IPS DF 6.9 (cell line): ENCODE measurements around the gene PSMG1.

ENCODE experiments used
- DNase-seq: peaks from one replicate; pipeline ENCODE4 v3.0.0-alpha.2; 2013; ENCODE audit warnings: low read depth, low spot score
- H3K27ac ChIP-seq: one replicate; pipeline ENCODE4 v1.5.1; 2013; ENCODE audit warnings: low read length, control low read depth
- H3K27me3 ChIP-seq: 2 replicates; pipeline ENCODE4 v1.6.1; 2013; ENCODE audit warnings: mild to moderate bottlenecking, low read length; ENCODE audit not compliant: control insufficient read depth, insufficient read depth
- H3K36me3 ChIP-seq: 2 replicates; pipeline ENCODE4 v1.6.1; 2013; ENCODE audit warnings: low read length; ENCODE audit not compliant: control insufficient read depth, insufficient read depth
- H3K4me1 ChIP-seq: 2 replicates; pipeline ENCODE4 v1.6.1; 2013; ENCODE audit warnings: low read length; ENCODE audit not compliant: control insufficient read depth, insufficient read depth
- H3K4me3 ChIP-seq: 2 replicates; pipeline ENCODE4 v1.5.1; 2013; ENCODE audit warnings: mild to moderate bottlenecking, low read length
- H3K9me3 ChIP-seq: 2 replicates; pipeline ENCODE4 v1.6.1; 2013; ENCODE audit warnings: low read length, inconsistent platforms; ENCODE audit not compliant: control insufficient read depth, insufficient read depth
- whole genome bisulfite sequencing: extraction: QIAGEN DNeasy Blood & Tissue Kit; methylation state at CpG from one replicate; pipeline ENCODE4 v1.1.7; 2013; ENCODE audit warnings: mixed read lengths, missing lambda C conversion rate; ENCODE audit not compliant: insufficient read length, insufficient coverage; 5-methylcytosine and 5-hydroxymethylcytosine counted together

PSMG1 gene

DNA sequence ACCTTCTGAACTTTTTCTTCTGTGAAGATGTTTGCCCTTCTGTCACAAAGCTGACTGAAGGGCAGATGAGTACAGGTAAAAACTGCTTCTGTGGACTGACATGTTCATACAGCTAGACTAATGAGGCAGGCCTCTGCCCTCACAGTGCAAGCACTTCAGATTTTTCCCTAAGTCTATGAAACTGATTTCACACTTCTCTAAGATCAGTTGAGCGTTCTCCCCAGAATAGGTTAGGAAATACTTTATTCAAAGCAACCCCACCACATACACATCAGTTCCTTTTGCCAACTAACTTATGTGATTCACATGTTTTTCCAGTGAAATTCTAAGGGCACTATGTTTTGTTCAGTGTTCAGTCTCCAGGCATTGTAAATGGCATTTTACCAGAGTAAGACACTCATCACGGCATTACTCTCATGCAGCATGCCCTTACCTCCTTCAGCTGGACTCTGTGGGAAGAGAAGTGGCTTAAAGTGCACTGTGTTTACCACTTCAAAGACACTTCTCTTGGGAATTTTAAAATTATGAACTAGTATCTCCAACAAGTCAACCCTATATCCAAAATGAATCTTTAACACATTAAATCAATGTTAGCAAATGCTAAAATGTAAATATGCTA, 5.4 kb upstream of the PSMG1 start:
- DNase-seq = no peak
- H3K36me3 ChIP-seq = no peaks in the 10 kb centered on the region
- H3K4me3 ChIP-seq = no peak overlapping the region
- no CpG with 5 or more reads among the region's 2 CpGs for WGBS
- H3K4me1 ChIP-seq = no peaks in the 10 kb centered on the region
- no peak overlapping the region for H3K27ac ChIP-seq
- no peaks in the 10 kb centered on the region for H3K9me3 ChIP-seq
- no peaks in the 10 kb centered on the region for H3K27me3 ChIP-seq

DNA sequence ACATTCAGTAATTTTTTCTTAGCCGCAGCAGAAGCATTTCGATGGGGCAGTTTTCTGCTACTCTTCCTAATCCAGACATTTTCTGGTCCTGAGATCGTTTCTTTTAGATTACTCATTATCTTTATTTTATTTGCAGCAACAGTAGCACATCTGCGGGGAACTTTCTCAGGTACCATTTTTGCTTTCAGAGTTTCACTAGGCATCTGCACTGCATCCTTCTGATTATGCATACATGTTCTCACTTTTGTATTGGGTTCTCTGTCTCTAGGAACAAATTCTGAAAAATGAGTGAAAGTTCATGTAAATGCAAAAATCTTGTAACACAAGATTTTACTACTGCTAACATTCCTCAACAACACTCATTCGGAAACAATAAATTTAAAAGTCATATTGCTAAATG, 3.9 kb upstream of the PSMG1 start:
- no peaks in the 10 kb centered on the region for H3K36me3 ChIP-seq
- H3K4me3 ChIP-seq = no peak overlapping the region
- DNase-seq = no peak
- H3K9me3 ChIP-seq = no peaks in the 10 kb centered on the region
- no CpG with 5 or more reads among the region's 5 CpGs for WGBS
- no peaks in the 10 kb centered on the region for H3K27me3 ChIP-seq
- H3K4me1 ChIP-seq = no peaks in the 10 kb centered on the region; the same call in 1 of the 2 replicates
- H3K27ac ChIP-seq = no peak overlapping the region

DNA sequence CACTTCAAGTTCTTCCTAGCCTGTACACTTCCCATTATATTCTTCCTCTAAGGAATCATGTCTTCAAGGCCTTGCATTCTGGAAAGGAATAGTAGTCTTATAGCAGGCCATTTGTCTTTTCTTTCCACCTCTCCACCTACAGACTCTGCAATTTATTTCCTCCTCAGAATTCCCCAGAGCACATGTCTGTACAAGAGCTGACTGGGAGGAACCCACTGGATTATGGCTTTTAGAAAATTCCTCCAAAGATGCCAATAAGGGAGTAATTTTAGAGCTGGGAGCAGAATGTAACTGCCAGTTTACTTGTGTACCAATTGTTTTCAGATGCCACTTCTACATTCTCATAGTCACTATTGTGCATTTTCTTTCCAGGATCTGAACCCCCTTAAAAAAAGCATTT, 3.4 kb upstream of the PSMG1 start:
- Histone ChIP-seq H3K9me3 (no peaks in the 10 kb centered on the region), H3K4me1 (no peaks in the 10 kb centered on the region; the same call in 1 of the 2 replicates), H3K27me3 (no peaks in the 10 kb centered on the region), H3K36me3 (no peaks in the 10 kb centered on the region), H3K27ac (no peak overlapping the region), H3K4me3 (no peak overlapping the region)
- DNase-seq = no peak

DNA sequence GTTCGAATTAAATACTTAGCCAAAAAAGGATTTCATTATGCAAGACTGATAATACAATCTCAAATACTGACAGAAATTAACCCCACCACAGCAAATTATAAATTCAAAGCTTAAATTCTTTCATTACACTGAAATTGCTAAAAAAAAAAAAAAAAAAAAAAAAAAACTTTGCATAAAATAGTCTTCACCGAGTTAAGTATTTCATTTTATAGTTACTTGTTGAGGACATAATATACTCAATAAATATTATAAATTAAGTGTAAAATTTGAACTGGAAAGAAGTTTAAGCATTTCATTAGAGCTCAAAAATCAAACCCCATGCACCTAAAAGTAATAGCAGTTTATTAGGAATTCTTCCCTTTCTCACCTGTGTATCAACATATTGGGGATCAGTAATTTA, 1.9 kb upstream of the PSMG1 start:
- Histone ChIP-seq H3K27ac (no peak overlapping the region), H3K4me3 (no peak overlapping the region), H3K36me3 (no peaks in the 10 kb centered on the region), H3K27me3 (no peaks in the 10 kb centered on the region), H3K4me1 (no peaks in the 10 kb centered on the region; the same call in 1 of the 2 replicates), H3K9me3 (no peaks in the 10 kb centered on the region)
- DNase-seq = no peak
- WGBS = no CpG with 5 or more reads among the region's 2 CpGs

DNA sequence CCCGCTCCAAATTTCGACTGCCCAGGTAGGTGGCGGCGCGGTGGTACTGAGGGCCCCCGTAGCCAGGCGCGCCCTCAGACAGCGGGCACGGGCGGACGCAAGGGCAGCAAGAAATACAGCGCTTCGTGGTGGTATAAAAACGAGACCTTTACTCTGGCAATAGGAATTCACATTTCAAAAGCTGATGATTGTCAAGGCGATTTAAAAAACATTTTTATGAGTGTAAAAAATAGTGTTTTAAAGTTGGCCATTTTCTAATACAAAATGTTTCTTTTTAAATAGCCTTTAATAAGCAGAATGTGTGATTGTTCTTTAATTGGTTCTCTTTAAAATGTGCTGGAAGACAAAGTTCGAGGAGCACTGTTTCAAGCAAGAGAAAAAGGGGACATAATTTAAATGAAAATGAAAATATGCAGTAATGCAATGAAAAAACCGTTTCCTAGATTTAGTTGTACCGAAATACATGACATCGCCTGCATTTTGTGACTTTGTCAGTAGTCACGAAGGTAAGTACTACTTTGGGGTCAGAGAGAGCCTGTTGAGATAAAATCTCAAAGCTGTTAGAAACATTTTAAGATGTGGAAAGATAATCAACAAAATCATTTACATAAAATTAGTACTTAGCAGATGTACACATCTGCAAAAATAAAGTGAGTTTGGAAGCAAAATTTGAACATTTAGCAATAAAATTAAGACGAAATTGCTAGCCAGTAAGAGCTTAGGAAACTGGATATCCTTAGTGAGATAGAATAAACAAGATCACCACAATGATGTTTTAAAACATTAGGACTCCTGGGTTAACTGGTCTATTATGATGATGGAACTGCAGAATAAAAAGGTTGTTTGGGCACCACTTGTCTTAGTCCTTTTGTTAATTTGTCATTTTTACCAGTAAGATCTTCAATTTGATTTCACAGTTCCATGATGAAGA, 1.1 kb upstream of the PSMG1 start:
- WGBS = no CpG with 5 or more reads among the region's 22 CpGs
- no peaks in the 10 kb centered on the region; the same call in 1 of the 2 replicates for H3K4me1 ChIP-seq
- H3K9me3 ChIP-seq = no peaks in the 10 kb centered on the region
- no peaks in the 10 kb centered on the region for H3K36me3 ChIP-seq
- no peaks in the 10 kb centered on the region for H3K27me3 ChIP-seq
- H3K27ac ChIP-seq = no peak overlapping the region
- H3K4me3 ChIP-seq = peak overlapping the region; percentile 65; the same call in 1 of the 2 replicates
- DNase-seq = no peak

DNA sequence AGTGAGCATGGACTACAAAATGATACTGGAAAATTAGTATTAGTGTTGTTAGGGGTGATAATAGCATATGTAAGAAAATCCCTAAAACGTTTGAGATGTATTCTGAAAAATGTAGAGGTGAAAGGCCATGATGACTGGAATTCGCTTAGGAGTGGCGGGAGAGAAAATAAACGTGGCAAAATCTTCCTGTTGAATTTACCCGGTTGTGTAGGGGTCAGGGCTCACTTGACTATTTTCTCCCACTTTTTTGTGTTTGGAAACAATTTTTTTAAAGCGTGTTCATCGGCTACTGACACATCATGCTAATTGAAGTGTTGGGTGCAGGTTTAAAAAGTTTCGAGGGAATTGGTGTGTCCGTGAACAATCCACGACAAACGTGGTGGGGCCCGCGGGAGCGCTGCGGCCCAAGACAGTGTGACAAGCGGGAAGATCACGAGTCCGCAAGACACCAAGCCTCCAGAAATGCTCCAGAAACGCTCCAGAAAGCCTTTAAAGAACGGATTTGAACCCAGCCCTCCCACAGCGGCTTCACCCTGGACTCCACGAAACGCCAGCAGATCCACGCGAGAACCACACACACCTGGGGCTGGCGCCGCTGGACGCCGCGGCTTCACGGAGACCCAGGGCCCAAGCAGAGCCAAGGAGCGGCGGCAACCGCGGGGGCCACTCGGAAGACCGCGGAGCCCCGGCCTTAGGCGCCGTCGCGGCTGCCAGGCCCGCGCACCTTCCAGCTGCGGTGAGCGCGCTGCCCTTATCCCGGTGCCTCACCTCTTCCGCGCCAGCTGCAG, 573 bp downstream of the PSMG1 start:
- no peak for DNase-seq
- Histone ChIP-seq H3K4me3 (peak overlapping the region; percentile 65), H3K36me3 (no peaks in the 10 kb centered on the region), H3K4me1 (no peaks in the 10 kb centered on the region; the same call in 1 of the 2 replicates), H3K27me3 (no peaks in the 10 kb centered on the region), H3K27ac (no peak overlapping the region), H3K9me3 (no peaks in the 10 kb centered on the region)
- no CpG with 5 or more reads among the region's 51 CpGs for WGBS

DNA sequence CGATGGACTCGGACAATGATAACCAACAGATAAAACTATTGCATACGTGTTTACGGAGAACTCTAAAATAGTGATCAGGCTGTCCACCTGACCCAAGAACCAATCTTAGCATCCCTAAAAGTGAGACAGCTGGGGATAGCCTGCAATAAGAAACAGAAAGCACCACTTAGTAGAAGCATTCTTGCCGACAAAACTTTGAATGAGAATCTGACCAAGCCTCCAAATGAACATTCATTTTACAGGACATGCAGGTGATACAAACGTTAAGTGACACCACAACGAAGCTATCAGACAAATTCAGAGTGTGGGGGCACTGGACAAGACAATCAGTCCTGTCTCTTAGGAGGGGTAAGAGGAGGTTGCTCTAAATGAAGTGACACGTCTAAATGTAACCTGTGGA, 1.2 kb downstream of the PSMG1 start:
- DNase-seq = no peak
- Histone ChIP-seq H3K4me3 (no peak overlapping the region; the same call in 1 of the 2 replicates), H3K9me3 (no peaks in the 10 kb centered on the region), H3K27me3 (no peaks in the 10 kb centered on the region), H3K36me3 (no peaks in the 10 kb centered on the region), H3K4me1 (no peaks in the 10 kb centered on the region; the same call in 1 of the 2 replicates), H3K27ac (no peak overlapping the region)
- WGBS = no CpG with 5 or more reads among the region's 8 CpGs

DNA sequence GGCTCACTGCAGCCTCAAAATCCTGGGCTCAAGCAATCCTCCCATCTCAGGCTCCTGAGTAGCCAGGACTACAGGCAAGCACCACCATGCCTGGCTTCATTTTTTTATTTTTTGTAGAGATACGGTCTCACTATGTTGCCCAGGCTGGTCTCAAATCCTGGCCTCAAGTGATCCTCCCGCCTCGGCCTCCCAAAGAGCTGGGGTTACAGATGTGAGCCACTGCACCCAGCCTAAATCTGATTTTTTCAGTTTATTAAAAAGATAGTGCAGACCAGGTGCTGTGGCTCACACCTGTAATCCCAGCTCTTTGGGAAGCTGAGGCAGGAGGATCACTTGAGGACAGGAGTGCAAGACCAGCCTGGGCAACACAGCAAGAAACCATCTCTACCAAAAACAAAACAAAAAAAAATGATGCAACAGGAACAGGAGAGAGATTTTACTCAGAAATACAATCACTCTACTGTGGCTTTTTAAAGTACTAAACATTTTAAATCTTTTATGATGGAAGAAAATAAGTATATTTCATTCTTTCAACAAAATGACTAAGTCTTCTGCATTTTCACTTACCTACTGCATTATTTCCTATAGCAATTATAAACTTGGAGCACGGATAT, 1.9 kb downstream of the PSMG1 start:
- H3K9me3 ChIP-seq = no peaks in the 10 kb centered on the region
- no peaks in the 10 kb centered on the region for H3K36me3 ChIP-seq
- no peak overlapping the region for H3K27ac ChIP-seq
- no CpG with 5 or more reads among the region's 4 CpGs for WGBS
- H3K4me3 ChIP-seq = no peak overlapping the region
- H3K4me1 ChIP-seq = no peaks in the 10 kb centered on the region; the same call in 1 of the 2 replicates
- DNase-seq = no peak
- no peaks in the 10 kb centered on the region for H3K27me3 ChIP-seq

DNA sequence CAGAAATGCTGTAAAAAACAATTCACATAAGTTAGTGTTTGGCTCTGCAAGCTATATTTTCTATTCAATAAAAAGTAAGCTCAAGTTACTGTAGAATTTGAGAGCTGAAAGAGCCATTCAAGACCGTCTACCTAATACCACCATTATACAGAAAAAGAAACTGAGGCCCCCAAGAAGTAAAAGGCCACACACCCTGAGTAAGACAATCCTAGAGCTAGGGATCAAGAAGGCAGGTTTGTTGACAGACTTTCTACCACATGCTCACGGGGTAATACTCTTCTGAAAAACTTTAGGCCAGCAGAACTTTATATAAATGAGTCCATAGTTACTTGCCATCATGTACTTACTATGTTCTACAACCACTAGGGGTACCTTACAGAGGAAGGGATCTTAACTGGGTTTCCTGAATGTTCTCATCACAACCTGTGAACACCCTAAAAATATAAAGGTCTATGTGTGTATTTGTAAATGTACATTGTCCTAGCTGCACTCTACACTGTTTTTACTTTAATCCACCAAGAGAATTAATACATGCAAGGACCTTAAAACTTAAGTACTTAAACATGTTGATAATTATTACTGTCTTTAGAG, 2.7 kb downstream of the PSMG1 start:
- no peaks in the 10 kb centered on the region for H3K9me3 ChIP-seq
- H3K4me3 ChIP-seq = no peak overlapping the region
- no CpG with 5 or more reads among the region's 2 CpGs for WGBS
- H3K36me3 ChIP-seq = no peaks in the 10 kb centered on the region
- no peaks in the 10 kb centered on the region for H3K27me3 ChIP-seq
- no peaks in the 10 kb centered on the region; the same call in 1 of the 2 replicates for H3K4me1 ChIP-seq
- H3K27ac ChIP-seq = no peak overlapping the region
- DNase-seq = no peak

DNA sequence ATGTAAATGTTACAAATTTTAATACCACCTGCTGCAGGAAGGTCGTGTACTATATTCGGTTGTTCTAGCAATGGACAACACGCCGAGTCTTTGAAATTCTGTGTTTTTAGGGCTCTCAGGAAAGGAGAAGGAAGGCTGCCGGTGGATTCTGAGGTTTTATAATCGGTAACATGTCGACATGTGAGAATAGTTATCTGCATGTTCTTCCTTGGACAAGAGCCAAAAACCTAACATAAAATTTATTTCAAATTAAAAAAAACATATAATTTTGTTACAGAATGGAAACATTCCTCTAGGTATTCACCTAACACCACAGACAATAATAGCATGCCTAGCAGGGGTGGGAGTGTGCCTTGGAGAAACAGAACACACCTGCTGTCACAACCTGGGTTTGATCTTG, 4.8 kb downstream of the PSMG1 start:
- Histone ChIP-seq H3K36me3 (no peaks in the 10 kb centered on the region), H3K4me3 (no peak overlapping the region), H3K9me3 (no peaks in the 10 kb centered on the region), H3K27me3 (no peaks in the 10 kb centered on the region), H3K4me1 (no peaks in the 10 kb centered on the region; the same call in 1 of the 2 replicates), H3K27ac (no peak overlapping the region)
- WGBS = no CpG with 5 or more reads among the region's 7 CpGs
- no peak for DNase-seq
